ENCODE results near the gene RHOT2.

The RHOT2 gene

DNA sequence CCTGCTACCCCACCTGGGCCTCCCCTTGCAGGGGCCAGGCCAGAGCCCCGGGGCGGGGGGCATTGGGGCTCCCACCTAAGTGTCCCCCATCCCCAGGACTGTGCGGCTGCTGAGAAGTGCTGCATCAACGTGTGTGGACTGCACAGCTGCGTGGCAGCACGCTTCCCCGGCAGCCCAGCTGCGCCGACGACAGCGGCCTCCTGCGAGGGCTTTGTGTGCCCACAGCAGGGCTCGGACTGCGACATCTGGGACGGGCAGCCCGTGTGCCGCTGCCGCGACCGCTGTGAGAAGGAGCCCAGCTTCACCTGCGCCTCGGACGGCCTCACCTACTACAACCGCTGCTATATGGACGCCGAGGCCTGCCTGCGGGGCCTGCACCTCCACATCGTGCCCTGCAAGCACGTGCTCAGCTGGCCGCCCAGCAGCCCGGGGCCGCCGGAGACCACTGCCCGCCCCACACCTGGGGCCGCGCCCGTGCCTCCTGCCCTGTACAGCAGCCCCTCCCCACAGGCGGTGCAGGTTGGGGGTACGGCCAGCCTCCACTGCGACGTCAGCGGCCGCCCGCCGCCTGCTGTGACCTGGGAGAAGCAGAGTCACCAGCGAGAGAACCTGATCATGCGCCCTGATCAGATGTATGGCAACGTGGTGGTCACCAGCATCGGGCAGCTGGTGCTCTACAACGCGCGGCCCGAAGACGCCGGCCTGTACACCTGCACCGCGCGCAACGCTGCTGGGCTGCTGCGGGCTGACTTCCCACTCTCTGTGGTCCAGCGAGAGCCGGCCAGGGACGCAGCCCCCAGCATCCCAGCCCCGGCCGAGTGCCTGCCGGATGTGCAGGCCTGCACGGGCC is 35.2 kb upstream of the RHOT2 start:
- DNase-seq, result no peak

DNA sequence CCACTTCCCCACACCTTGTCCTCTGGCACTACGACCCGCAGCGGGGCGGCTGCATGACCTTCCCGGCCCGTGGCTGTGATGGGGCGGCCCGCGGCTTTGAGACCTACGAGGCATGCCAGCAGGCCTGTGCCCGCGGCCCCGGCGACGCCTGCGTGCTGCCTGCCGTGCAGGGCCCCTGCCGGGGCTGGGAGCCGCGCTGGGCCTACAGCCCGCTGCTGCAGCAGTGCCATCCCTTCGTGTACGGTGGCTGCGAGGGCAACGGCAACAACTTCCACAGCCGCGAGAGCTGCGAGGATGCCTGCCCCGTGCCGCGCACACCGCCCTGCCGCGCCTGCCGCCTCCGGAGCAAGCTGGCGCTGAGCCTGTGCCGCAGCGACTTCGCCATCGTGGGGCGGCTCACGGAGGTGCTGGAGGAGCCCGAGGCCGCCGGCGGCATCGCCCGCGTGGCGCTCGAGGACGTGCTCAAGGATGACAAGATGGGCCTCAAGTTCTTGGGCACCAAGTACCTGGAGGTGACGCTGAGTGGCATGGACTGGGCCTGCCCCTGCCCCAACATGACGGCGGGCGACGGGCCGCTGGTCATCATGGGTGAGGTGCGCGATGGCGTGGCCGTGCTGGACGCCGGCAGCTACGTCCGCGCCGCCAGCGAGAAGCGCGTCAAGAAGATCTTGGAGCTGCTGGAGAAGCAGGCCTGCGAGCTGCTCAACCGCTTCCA is 34.4 kb upstream of the RHOT2 start:
- no peak for DNase-seq

DNA sequence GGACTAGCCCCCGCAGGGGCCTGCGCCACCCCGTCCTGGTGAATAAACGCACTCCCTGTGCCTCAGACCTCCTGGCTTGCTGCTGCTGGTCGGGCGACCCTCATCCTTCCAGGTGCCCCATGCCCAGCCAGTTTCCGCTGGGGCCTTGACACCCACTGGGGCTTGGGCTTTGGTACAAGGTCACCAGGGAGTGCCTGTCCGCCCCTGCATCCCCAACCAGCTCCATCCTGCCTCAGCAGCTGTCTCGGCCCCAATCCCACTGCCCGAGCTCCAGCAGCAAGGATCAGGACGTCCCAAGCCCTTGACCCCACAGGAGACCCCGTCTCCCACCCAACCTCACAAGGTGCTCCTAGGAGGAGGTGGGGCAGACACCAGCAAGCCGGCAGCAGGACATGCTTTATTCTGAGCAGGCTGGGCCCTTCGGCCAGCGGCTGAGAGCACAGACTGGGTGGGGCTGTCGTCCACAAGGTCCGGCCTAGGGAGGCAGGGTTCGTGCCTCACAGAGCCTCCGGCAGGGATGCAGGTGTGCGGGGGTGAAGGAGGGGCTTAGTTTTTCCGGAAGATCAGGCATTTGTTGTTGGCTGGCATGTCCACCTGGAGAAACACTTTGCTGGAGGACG is 33.8 kb upstream of the RHOT2 start:
- no peak for DNase-seq

DNA sequence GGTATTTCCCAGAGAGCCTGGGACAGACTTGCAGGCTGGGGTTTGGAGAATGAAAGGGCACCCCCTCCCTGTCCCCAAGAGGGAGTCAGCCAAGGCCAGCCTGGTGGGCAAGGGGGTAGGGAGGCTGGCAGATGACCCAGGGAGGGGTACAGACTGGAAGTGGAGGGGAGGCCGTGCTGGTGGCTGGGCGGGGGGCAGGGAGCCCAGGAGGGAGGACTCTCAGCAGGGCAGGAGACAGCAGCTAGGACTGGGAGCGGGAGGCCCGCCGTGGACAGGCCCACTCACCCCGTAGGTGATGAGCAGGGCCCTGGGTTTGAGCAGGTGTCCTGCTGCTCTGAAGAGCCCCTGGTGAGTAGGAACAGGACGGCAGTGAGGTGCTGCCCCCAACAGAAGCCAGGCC is 32.9 kb upstream of the RHOT2 start:
- no peak for DNase-seq

DNA sequence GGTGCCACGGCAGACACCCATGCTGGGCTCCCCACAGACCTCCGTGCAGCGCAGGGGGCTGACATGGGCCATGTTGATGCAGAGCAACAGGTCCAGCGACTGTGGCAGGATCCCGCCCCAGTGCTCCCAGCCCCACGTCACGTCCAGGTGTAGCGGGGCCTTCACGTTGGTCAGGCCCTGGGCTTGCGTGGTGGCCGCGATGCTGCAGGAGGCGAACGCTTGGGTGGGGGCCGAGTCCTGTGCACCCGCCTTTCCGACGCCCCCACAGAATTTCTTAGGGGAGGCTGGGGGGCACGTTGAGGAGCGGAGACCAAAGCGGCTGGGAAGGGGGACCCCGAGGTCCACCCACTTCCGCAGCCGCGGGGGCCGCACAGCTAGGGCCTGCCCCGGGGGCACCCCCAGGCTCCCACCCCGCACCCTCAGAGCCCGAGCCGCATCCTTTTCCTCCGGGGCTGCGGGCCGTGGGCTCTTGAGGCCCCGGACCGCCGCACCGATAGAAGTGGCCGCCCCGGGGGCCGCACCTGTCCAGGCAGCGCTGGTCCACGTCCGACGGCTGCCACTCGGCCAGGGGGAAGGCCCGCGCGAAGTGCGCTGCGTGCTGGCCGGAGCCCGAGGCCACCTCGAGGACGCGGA is 32.2 kb upstream of the RHOT2 start:
- no peak for DNase-seq

DNA sequence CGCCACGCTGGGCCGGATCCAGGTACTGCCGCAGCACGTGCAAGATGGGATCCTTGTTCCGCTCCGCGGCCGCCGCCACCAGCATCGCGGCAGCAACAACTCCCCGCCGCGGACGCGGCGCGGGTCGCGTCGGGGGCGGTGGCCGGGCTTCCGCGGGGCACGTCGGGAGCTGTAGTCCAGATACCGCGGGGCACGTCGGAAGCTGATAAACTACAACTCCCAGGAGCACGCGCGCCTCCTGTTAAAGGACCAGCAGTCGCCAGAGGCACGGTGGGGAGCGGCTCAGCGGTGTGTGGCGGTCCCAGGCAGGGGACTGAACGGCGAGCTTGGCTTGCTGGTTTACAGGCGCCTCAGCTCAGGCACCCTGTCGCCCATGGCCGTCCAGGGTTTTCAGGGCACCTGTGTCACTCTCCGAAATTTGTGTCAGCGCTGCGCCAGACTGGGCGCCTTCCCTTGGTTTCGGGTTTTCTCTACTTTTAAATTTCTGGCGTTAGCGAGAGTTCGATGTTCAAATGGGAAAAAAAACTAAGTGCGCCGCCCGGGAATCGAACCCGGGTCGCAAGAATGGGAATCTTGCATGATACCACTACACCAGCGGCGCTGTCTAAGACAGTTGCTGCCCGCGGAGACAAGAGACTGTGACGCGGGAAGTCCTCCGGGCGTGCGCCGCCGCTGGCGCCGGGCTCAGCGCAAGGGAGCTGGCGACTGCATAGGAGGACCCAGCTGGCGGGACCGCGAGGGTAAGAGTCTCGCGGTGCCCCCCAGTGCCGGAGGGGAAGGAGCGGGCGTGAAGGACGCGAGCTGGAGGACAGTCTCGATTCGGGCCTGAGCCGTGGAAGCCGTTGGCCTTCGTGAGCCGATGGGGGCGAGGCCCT is 31.5 kb upstream of the RHOT2 start, which contains the start of gene METTL26:
Gene METTL26, minus strand, starts transcription at position 100 of the 875 bp plus-strand sequence. Its CDS starts 15 bp downstream, at position 85.
- peak; percentile 90 for DNase-seq

DNA sequence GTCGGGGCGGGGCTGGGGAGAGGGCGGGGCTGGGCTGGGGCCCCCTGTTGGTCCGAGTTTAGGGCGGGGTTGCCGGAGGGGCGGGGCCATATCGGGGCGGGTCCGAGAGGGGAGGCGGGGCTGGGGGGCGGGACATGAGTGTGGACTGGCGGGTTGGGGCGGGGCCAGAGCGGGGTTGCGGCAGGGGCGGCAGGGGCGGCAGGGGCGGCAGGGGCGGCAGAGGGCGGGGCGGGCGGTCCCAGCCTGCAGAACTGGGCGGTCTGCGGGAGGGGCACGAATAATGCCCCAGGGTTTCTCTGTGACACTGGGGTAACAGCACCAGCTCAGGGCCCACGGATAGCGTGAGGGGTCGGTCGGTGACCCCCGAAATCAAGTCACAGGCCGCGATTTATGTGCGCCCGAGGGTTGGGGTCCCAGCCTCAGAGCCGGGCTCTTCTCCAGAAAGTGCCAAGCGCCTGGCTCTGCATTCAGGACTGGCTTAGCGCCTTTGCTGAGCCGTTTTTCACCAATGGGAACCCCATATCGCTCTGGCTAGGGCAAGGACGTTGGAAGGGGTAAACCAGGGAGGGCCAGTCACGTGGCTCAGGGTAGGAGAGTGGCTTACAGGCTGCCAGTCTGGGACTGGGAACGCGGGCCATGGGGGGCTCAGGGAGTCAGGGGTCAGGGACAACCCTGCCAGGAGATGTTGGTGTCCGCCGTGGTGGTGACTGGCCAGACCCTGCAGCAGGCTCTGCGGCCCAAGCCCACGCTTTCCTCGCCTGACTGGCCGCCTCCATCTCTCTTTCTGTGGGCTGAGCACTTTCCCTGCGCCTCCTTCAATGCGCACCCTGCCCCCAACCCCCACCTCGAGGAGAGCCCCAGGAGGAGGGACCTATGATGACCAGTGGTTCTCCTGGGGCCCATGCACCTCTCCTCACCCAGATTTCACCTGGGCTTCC is 30.6 kb upstream of the RHOT2 start:
- peak; percentile 84 for DNase-seq

DNA sequence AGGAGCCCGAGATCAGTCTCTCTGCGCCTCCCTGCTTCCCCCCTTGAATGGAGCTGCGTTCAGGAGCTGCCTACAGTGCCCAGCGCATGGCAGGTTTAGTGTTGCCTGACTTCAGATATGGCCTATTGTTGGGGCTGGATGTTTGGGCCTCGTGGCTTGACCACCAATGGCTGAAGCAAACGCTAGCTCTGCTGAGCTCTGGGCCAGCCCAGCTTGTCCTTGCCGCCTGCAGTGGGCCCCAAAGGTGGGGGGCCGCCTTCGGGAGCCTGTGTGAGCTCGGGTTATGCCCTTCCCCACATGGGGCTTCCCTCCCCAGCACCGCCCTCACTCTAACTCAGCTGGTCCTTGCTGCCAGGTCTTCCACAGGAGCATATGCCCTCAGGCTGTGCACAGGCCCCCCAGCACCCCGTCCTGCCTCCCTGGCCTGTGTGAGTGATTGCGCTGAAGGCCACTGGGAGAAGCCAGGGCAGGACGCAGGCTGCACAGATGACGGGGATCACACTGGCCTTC is 29.8 kb upstream of the RHOT2 start:
- DNase-seq, result no peak

DNA sequence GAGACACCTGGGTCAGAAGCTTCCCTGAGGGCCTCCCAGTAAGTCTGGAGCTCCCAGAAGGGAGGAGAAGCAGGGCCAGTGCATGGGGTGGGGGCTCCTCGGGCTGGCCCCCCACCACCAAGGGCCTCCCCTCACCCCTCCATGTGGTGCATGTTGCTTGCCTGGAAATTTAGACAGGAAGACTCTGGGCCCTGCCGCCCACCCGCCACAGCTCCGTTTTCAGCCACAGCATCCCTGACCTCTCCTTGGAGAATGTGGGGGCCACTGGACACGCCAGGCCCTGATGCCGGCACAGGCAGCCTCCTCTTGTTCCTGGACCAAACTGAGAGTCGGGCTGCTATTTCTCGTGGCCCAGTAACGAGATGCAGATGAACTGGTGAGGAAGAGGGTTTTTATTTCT is 29.1 kb upstream of the RHOT2 start:
- no peak for DNase-seq

DNA sequence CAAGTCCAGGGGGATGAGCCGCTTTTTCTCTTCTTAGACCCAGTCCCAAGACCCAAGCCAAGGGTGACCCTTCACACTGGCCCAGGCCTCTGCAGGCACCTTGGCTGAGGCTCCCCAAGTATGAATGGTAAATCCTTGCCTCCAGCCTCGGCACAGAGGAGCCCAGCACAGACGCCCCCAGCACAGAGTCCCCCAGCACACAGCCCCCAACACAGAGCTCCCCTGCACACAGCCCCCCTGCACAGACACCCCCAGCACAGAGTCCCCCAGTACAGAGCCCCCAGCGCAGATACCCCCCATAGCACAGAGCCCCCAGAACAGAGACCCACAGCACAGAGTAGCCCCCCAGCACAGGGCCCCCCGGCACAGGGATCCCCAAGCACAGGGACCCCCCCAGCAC is 27.3 kb upstream of the RHOT2 start:
- no peak for DNase-seq

DNA sequence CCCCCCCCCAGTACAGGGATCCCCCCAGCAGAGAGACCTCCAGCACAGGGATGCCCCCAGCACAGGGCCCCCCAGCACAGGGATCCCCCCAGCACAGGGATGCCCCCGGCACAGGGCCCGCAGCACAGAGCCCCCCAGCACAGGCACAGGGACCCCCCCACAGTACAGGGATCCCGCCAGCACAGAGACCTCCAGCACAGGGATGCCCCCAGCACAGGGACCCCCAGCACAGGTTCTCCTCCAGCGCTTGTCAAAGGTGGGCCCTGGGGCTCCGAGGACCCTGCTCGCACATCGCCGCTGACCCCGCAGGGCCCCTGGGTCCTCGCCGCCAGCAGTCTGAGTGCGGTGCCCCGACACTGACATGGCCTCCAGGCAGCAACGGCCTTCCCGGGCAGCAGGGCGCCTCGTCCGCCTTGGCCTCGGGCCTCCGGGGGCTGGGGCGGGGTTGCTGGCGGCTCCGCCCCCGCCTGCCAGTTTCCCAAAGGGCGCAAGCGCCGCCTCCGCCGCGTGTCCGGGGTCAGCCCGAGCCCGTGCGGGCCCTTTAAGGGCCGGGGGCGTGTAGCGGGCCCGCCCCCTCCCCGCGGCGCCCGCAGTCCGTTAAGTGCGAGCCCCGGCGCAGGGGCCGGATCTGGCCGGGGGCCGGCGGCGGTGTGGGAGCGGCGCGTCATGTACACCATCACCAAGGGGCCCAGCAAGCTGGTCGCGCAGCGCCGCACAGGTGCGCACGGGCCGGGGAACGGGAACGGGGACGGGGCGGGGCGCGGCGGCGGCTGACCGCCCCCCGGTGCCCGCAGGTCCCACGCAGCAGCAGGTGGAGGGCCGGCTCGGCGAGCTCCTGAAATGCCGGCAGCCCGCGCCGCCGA is 26.4 kb upstream of the RHOT2 start, which contains the start of gene MCRIP2:
Gene MCRIP2, plus strand, starts transcription at position 503 of the 863 bp plus-strand sequence. Its CDS starts 164 bp downstream, at position 667.
- DNase-seq, result peak; percentile 39

DNA sequence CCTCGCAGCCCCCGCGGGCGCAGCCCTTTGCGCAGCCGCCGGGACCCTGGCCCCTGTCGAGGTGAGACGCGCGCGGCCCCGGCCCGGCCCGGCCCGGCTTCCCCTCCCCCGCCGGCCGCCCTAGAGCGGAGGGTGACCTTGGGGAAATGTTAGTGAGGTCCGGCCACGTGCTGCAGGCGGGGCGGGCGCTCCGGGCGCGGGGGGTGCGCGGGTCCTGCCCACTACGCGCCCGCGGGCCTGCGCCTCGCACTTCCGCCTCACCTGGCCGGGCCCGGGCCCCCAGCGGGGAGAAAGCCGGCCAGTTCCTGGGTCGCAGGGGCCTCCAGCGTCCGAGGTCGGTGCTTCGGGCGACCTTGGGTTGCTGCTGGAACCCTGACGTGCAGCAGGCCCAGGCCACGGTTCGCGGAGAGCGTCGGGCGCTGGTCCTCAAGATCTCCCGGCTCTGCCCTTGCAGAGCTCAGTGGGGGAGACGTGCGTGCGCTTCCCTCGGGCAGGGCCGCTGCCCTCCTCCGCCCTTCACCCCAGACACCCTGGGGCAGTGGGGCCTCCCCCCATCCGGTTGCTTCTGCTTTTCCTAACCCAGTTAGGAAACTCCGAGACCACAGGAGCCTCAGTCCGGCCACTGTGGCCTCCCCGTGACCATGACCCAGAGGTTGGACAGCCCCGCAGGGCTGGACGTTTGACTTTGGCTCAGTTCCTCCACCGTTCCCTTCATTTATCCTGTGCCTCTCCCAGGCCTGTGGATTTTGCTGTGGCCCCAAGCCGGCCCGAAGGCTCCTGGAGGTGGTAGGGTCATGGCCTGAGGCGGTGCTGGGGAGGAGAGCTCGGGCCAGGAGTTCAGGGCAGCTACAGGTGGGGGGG is 25.5 kb upstream of the RHOT2 start:
- DNase-seq, result no peak

DNA sequence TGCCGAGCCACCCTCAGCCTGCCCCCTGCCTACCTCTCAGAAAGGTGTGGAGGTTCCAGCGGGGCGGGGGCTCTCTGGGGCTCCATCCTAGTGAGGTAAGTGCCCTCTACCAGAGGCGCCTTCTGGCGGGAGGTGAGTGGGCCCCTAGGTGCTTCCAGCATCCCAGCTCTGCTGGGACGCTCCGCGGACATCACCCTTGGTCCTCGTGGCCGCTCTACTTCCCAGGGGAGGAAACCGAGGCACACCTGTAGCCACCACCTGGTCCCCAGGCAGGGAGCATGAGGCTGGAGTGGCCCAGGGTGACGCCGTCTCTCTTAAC is 24.9 kb upstream of the RHOT2 start:
- DNase-seq, result no peak

DNA sequence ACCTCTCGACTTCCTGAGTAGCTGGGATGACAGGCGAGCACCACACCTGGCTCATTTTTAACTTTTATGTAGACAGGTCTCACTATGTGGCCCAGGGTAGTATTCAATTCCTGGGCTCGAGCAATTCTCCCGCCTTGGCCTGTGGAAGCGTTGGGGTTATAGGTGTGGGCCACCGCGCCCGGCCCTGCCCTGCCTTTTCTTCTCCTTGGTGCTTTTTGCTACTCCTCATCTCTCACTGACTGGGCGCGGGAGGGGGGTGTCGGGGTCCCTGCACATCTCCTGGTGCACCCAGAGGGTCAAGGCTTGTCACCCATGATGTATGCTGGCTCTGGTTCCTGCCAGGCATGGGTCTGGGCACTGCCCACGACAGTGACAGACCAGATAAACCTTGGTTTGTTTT is 23.4 kb upstream of the RHOT2 start:
- DNase-seq, result no peak

DNA sequence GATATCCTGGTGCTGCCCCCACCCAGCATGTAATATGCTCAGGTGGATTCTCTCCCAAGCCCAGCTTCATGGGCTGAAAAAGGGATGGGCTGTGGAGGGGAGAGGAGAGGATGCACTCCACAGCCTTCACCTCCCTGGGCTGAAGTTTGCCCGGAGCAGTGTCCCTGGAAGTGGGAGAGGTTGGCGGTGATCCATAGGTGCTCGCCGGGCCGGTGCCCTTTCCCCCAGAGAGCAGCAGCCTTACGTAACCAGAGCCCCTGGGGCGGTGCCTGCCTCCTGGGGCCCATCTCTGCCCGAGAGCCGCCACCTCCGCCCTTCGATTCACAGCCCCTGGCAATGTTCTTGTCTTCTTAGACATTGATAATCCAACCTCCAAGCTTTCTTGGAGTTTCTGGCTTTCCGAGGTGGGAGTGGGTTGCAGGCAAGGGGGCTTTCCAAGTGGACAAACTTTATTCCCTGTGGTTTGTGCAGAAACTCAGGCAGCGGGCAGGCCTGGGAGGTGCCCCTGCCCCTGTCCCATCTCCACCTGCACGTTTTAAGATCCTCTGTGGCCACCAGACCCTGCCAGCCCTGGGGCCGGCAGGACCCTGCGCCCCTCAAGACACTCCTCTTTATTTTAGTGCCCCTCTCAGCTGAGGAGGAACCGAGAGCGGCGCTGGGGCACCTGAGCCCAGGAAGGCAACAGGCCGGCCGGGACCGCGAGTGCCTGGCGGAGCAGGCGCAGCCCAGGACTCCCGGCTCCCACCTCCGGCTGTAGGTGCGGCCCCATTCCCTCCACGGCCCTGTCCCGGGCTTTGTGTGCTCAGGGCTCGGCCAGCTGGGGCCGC is 21.9 kb upstream of the RHOT2 start:
- DNase-seq, result no peak

DNA sequence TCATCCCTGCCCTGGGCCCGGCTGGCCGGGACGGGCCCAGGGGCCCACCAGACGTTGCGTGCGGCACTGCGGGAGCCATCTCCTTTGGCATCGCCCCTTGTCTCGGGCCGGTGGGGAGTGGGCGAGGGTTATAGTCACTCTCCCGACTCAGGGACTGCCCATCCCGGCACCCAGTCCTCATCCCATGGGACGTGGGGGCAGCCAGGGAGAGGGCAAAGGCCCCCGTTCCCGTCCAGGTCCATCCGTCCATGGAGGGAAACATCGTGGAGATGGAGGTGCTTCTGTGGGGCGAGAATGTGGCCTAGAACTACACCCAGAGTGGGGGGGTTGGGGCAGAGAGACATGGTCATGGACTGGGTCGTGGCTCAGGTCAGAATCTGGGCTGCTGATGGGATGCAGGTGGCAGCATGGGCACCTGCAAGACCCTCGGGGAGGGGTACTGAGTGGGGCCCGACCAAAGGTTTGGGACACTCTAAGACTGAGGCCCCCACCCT is 21.2 kb upstream of the RHOT2 start:
- no peak for DNase-seq

DNA sequence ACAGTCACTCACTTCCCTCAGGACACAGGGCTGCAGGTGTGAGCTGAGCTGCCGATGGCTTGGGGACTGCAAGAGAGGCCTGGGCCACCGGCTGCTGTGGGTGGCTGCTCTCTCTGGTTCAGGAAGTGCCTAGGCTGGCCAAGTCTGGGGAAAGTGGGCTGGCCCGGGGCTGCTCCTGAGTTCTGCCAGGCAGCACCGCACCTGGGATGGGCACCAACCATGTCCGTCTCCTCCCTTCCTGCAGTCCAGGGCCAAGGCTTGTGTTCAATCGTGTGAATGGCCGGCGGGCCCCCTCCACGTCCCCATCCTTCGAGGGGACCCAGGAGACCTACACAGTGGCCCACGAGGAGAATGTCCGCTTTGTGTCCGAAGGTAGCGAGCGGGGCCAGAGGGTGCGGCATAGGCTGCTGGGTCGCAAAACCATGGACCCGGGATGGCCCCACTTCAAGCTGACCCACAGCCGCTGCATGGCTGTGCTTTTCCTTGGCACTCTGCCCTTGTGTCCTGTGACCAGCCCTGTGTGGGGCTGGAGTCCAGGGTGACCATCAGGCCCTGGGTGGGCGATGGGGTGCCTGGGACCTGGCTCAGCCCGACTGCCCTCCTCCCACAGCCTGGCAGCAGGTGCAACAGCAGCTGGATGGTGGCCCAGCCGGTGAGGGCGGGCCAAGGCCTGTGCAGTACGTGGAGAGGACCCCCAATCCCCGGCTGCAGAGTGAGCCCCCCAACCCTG is 20.6 kb upstream of the RHOT2 start:
- no peak for DNase-seq

Measured in activated T-cell treated with anti-CD3 and anti-CD28 coated beads for 4 hours (primary cell).